ENCODE data around the gene ADH1B. TPM values are rescaled to one million over a fixed set of nuclear protein-coding genes. Genes with fewer than 3 reads are reported as not detected.

ADH1B gene
- total RNA-seq, 2 experiments from 2014 or later = not detected

- DNase-seq (no peak), ATAC-seq (no peak)
- Mint-ChIP-seq H3K9me3 (no peaks in the 10 kb centered on the region), H3K4me1 (ENCODE audit: low read depth) (no peaks in the 10 kb centered on the region), H3K27me3 (peaks cover 4% of the 10 kb centered on the region), H3K27ac (no peak overlapping the region), H3K4me3 (no peak overlapping the region), H3K36me3 (ENCODE audit: low read depth) (no peaks in the 10 kb centered on the region)
- POLR2A ChIA-PET = no interaction called here
- CTCF ChIA-PET = no interaction called here
- TF ChIP-seq, protein P1, sequence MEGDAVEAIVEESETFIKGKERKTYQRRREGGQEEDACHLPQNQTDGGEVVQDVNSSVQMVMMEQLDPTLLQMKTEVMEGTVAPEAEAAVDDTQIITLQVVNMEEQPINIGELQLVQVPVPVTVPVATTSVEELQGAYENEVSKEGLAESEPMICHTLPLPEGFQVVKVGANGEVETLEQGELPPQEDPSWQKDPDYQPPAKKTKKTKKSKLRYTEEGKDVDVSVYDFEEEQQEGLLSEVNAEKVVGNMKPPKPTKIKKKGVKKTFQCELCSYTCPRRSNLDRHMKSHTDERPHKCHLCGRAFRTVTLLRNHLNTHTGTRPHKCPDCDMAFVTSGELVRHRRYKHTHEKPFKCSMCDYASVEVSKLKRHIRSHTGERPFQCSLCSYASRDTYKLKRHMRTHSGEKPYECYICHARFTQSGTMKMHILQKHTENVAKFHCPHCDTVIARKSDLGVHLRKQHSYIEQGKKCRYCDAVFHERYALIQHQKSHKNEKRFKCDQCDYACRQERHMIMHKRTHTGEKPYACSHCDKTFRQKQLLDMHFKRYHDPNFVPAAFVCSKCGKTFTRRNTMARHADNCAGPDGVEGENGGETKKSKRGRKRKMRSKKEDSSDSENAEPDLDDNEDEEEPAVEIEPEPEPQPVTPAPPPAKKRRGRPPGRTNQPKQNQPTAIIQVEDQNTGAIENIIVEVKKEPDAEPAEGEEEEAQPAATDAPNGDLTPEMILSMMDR (IDR thresholded peaks at IDR 0.05) = no peak
- intact Hi-C loops (cut with micrococcal nuclease) = no loop called here
Observed at GRCh38 chr4:99315839-99316238, 5.4 kb downstream of the ADH1B start.

DNA sequence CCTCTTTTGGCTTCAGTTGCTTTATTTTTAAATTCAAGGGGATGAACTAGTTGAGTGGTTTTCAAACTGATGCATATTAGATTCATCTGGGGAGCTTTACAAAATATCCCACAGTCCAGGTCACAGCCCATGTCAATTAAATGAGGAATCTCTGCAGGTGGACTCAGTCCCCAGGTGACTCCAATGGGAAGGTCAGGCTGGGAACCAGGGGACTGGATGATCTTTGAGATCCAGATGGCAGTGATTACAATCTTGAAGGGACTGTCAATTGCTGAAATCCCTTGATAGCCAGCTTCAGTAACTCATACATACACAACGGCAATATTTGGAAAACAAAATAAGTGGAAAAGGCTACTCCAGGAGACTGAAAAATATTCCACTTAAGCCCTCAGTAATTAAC lies 7.0 kb downstream of the ADH1B start:
- TF ChIP-seq, protein P1 (IDR thresholded peaks at IDR 0.05) = no peak
- DNase-seq = no peak
- ATAC-seq = no peak
- ChIA-PET CTCF (no interaction called here), POLR2A (no interaction called here)
- Mint-ChIP-seq H3K27me3 (no peaks in the 10 kb centered on the region), H3K9me3 (no peaks in the 10 kb centered on the region), H3K27ac (no peak overlapping the region), H3K36me3 (ENCODE audit: low read depth) (no peaks in the 10 kb centered on the region), H3K4me3 (no peak overlapping the region), H3K4me1 (ENCODE audit: low read depth) (no peaks in the 10 kb centered on the region)
- intact Hi-C loops (cut with micrococcal nuclease) = no loop called here

DNA sequence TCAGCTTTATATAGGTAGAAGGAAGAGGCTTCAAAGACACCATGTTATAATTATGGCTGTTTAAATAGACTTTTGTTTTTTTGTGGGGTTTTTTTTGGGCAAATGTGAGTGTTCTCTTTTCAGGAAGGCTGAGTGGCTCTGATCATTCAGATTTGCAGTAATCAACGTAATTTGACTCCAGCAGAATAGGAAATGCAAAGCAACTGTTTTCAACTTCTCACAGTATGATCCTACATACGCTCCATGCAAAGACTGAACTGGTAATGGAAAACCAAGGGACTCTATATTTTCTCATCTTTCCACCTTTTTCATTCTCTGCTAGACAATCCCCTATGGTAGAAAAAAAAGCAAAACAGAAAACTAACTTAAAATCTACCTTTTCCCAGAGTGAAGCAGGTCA lies 10.8 kb downstream of the ADH1B start:
- no peak for DNase-seq
- H3K36me3 Mint-ChIP-seq (ENCODE audit: low read depth) = no peaks in the 10 kb centered on the region

GRCh38 chr4:99305638-99306400 lies 15.4 kb downstream of the ADH1B start:
- TF ChIP-seq, protein P1 (IDR thresholded peaks at IDR 0.05) = no peak
- ChIA-PET POLR2A (no interaction called here), CTCF (no interaction called here)
- intact Hi-C loops (cut with micrococcal nuclease) = no loop called here
- H3K4me1 Mint-ChIP-seq (ENCODE audit: low read depth) = no peaks in the 10 kb centered on the region
- peaks cover 3% of the 10 kb centered on the region for H3K9me3 Mint-ChIP-seq
- H3K36me3 Mint-ChIP-seq (ENCODE audit: low read depth) = no peaks in the 10 kb centered on the region
- H3K27me3 Mint-ChIP-seq = peaks cover 11% of the 10 kb centered on the region
- ATAC-seq = no peak
- no peak for DNase-seq
- no peak overlapping the region for H3K4me3 Mint-ChIP-seq
- no peak overlapping the region for H3K27ac Mint-ChIP-seq

More for the DNA sequence above, 10.8 kb downstream of the ADH1B start:
- ChIA-PET POLR2A (no interaction called here), CTCF (no interaction called here)
- Mint-ChIP-seq H3K27ac (no peak overlapping the region), H3K4me1 (ENCODE audit: low read depth) (no peaks in the 10 kb centered on the region), H3K9me3 (no peaks in the 10 kb centered on the region), H3K4me3 (no peak overlapping the region), H3K27me3 (peaks cover 11% of the 10 kb centered on the region)
- TF ChIP-seq, protein P1 (IDR thresholded peaks at IDR 0.05) = no peak
- intact Hi-C loops (cut with micrococcal nuclease) = no loop called here
- ATAC-seq = no peak

DNA sequence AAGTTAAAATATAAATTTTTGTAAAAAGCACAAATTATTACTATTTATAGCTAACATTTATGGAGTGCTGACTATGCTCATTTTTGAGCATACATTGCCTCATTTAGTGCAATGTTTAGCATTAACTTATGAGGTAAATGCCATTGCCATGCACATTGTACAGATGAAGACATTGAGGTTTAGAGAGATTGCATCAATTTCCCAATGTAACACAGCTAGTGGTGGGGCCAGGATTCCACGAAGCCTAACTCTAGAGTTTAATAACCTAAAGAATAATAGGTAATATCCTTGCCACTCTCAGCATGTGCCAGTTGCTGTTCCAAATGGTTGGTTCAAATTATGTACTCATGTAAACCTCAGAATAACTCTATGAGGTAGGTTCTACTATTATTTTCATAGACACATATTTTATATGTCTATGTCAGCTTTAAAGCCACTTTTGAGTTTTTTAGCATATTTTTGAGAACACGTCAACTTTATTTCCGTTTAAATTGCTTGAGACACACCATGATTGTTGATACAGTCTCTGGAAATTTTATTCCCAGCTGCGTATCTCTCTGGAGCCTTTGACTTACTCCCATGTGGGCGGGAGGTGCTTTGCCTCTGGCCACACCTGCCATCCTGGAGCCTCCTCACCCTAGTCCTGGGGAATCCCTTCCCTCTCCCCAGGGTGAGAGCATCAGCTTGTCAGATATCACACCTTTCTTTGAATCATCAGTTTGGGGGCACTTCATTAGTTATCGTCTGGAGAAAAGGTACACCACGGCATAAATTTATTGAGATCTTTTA lies 19.6 kb downstream of the ADH1B start:
- H3K36me3 Mint-ChIP-seq (ENCODE audit: low read depth) = no peaks in the 10 kb centered on the region
- no peak overlapping the region for H3K27ac Mint-ChIP-seq
- TF ChIP-seq, protein P1 (IDR thresholded peaks at IDR 0.05) = no peak
- DNase-seq (no peak), ATAC-seq (no peak)
- no peaks in the 10 kb centered on the region for H3K4me1 Mint-ChIP-seq (ENCODE audit: low read depth)
- no peak overlapping the region for H3K4me3 Mint-ChIP-seq
- POLR2A ChIA-PET = no interaction called here
- H3K27me3 Mint-ChIP-seq = peaks cover 3% of the 10 kb centered on the region
- CTCF ChIA-PET = no interaction called here
- peaks cover 8% of the 10 kb centered on the region for H3K9me3 Mint-ChIP-seq
- intact Hi-C loops (cut with micrococcal nuclease) = no loop called here
